GM12873 (cell line): ENCODE data around the gene PIGK.

Source experiments
- CTCF ChIP-seq: IDR thresholded peaks from 2 replicates; pipeline ENCODE4 v1.5.1; 2012; ENCODE audit warnings: low read depth, mild to moderate bottlenecking, moderate library complexity, low read length, control low read depth; ENCODE audit not compliant: insufficient read depth; ENCODE audit errors: missing control alignments

Gene PIGK

GRCh38 chr1:77121503-77121902, 97.7 kb downstream of the PIGK start:
- TF ChIP-seq CTCF: no peak

- no peak for TF ChIP-seq CTCF
These were observed 98.3 kb downstream of the PIGK start for GRCh38 chr1:77120950-77121349.

- TF ChIP-seq CTCF: no peak
These were observed 100.5 kb downstream of the PIGK start for GRCh38 chr1:77118712-77119111.

GRCh38 chr1:77104672-77105071, 114.6 kb downstream of the PIGK start:
- TF ChIP-seq CTCF: no peak

- TF ChIP-seq CTCF: no peak
These were observed 115.7 kb downstream of the PIGK start for GRCh38 chr1:77103486-77103885.

- no peak for TF ChIP-seq CTCF
These were observed 118.4 kb downstream of the PIGK start for GRCh38 chr1:77100875-77101274.

GRCh38 chr1:77096496-77097255, 122.6 kb downstream of the PIGK start:
- no peak for TF ChIP-seq CTCF
